ENCODE measurements around the gene CAMTA1. TPM values are rescaled to one million over a fixed set of nuclear protein-coding genes. Genes with fewer than 3 reads are reported as not detected.
"Not testable (repeated sequence)": the region's sequence is repeated elsewhere in the genome, so short reads cannot be mapped to it uniquely, and the experiment has no call there.

The CAMTA1 gene
- polyA plus RNA-seq, 5 donors: 41.0 to 56.5 (median 48.5) TPM

DNA sequence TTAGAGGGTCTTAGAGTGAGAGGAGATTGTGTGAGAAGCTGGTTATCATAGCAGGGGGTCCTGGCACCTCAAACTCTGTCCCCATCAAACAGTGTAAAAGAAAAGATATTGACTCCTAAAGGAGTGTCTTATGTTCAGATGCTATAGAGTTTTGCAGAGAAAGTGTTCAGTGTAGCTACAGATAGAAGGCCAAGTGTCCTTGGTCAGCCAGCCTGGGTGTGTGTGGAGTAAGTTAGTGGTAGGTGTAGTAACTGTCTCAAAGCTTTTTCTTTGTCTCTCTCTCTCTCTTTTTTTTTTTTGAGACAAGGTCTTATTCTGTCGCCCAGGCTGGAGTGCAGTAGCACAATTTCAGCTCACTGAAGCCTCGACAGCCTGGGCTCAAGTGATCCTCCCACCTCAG lies 17.2 kb downstream of the CAMTA1 start:
- DNase-seq: no peak

DNA sequence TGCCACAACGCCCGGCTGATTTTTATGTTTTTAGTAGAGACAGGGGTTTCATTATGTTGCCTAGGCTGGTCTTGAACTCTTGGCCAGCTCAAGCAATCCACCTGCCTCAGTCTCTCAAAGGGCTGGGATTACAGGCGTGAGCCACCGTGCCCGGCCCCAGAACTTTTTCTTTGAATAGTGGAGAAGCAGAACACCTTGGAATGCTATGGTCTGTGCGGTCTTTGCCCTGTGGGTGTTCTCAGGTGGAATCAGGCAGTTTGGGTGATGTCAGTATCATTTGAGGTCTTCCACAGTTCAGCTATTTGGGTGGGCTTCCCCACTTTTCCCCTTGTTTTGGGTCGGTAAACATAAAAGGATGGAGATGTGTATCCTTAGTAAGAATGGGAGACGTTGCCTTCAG lies 17.6 kb downstream of the CAMTA1 start:
- no peak for DNase-seq

DNA sequence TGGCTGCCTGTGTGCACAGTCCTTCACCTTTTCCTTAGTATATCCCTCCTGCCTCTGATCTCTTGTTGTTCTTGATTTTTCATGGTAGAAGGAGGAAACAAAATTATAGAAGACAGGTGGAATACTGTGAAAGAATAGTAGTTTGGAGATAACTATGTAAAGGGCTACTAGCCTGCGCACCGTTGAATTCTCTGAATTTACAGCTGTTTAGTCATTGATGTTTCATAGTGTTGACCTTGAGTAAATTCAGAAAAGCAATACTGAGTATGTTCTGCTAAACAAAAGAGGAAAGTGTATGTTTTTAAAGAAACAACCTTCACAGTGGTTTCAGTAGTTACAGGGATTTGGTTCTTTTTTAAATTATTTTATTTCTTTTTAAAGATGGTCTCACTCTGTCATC lies 18.1 kb downstream of the CAMTA1 start:
- no peak for DNase-seq

DNA sequence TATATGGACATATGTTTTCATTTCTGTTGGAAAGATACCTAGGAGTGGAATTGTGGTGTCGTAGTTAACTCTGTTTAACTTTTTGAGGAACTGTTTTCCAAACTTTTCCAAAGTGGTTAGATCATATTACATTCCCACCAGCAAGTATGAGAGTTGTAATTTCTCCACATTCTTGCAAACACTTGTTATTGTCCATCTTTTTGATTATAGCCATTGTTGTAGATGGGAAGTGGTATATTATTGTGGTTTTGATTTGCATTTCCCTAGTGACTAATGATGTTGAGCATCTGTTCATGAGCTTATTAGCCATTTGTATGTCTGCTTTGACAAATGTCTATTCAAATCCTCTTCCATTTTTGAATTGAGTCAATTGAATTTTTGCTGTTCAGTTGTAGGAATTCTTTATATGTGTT lies 19.8 kb downstream of the CAMTA1 start:
- no peak for DNase-seq

DNA sequence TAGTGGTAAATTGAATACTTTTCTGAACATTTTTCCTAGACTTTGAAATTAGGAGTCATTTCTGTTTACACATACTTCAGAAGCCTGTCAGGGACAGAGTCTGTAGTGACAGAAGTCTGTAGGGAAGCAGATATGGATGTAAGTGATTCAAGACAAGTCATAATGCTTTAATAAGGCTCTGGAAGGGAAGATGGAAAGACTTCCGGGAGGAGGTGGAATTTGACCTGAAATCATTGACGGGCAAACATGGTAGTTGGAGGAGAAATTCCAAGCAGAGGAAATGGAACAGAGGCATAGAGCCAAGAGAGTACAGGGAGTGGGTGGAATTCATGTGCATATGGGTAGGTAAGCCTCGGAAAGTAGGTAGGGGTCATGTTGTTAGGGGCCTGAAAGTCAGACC lies 22.5 kb downstream of the CAMTA1 start:
- DNase-seq: no peak

DNA sequence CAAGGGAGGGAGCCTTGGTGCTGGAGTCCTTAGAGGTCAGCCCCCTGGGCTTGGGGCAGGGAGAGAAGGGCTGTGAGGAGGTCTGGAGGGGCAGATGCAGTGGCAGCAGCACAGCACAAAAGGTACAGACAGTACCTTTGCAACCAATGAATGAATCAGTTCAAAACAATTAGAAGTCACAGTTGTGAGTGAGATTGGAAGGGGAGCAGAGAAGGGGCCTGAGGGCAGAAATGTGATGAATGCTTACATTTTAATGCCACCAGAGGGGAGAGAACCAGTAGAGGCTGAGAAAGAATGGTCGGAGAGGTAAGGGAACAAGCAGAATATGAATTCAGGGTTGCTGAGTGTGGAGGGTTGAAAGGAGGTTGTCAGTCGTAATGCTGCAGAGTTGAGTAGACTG lies 24.2 kb downstream of the CAMTA1 start:
- no peak for DNase-seq

DNA sequence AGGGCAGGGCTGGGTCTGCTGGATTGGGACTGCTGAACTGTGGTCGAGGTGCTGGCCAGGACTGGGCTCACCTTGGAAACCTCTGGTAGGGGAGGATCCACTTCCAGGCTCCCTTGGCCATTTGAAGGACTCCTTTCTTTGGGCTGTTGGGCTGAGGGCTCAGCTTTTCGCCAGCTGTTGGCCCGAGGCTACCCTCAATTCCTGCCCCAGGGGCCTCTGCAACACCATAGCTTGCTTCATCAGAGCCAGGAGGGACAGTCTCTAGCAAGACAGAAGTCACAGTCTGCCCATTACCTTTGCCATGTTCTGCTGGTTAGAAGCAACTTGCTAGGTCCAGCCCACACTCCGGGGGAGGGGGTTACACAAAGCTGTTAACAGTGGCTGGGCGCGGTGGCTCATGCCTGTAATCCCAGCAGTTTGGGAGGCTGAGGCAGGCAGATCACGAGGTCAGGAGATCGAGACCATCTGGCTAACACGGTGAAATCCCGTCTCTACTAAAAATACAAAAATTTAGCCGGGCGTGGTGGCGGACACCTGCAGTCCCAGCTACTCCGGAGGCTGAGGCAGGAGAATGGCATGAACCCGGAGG lies 25.0 kb downstream of the CAMTA1 start:
- not testable (repeated sequence) for DNase-seq

DNA sequence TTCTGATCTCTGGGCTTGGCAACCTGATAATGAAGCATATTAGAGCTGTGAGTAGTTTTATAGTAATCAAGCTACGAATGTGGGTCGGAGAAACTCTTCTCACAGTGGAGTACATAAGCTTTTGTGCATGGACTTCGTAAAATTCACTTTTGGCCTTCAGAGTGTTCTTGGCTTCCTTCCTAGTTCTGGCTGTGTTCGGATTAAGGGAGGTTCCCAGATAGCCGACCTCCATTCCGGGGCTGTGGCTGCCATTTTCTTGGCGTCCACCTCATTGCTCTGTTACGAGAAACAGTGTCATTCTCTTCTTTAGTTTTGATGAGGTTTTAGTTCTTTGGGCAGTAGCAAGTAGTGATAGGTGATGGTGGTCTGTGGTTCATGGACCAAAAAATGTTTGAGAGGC lies 26.3 kb downstream of the CAMTA1 start:
- DNase-seq: no peak

DNA sequence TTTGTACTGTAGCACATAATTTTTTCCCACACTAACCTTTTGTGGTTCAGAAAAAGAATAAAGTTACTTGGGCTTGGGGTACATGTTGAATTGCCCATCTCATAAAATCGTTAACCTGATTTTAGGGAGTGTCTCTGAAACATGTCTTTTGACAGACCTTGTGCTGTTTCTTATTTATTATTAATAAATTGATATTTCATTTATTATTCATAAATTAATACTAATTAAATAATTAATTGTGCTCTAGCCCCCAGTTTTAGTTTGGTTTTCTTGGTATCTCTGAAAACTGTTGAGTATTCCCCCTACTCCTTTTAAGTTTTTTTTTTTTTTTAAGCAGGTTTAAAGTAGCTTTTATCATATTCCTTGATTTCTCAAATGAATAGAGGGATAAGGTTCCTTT lies 27.9 kb downstream of the CAMTA1 start:
- DNase-seq: no peak

DNA sequence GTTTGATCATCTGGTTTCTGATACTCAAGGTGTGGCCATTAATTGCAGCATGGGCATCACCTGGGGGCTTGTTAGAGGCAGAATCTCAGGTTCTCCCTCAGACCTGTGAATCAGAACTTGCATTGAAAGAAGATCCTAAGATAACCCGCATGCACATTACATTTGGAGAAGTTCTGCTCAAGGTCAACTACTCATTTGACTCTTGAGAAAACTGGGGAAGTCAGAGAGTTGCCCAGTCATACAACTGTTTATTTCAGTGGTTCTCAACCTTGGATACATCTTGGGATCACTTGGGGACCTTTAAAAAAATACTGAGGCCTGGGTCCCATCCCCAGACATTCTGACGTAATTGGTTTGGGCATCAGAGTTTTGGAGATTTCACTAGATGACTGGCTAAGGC lies 30.5 kb downstream of the CAMTA1 start:
- no peak for DNase-seq

DNA sequence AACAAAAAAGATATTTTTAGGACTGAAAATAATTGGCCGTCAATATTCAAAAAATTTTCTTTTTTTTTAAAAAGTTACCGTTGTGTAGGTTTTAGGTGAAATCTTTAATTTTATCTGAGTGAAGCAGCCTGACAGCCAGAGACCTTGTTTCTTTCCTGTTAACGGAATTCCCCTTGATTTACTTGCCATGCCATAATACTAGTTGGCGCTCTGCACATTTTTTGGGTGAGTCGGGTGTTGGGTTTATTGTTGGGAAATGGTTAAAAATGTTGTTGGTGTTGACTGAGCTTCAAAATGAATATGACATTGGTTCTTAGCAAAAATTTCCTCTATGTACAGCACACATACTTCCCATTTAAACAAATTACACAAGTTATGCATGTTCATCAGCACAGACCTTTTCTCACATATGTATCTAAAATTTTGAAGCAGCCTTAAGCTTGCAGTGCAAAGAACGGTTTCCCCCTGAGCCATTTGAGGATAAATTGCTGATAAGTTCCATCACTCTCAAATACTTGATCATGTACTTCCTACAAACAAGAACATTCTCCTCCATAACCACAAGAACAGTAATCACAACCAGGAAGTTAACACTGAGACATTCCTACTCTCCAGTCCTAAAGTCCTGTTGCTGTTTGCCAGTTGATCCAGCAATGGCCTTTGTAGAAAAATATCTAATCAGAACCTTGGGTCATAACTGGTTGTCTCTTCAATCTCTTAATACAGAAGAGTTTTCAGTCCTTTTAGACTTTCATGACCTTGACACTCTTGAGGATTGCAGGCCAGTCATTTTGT lies 34.2 kb downstream of the CAMTA1 start:
- DNase-seq: no peak

DNA sequence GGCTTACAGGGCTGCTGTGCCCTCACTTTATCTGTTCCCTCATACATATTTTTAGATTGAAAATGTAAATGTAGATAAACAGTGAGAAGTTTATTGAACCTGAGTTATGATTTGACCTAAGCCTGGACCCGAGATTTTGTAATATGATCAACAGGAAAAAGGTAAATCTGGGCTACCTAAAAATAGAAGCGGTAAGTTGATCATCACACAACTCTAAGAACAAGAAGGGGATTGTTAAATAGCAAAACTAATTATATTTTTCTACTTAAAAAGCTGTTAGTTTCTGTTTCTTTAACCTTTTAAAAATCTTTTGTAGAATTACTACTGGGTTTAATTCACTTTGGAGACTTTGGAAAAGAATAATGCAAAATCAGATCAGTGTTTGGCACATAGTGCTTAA lies 35.6 kb downstream of the CAMTA1 start:
- DNase-seq: no peak

DNA sequence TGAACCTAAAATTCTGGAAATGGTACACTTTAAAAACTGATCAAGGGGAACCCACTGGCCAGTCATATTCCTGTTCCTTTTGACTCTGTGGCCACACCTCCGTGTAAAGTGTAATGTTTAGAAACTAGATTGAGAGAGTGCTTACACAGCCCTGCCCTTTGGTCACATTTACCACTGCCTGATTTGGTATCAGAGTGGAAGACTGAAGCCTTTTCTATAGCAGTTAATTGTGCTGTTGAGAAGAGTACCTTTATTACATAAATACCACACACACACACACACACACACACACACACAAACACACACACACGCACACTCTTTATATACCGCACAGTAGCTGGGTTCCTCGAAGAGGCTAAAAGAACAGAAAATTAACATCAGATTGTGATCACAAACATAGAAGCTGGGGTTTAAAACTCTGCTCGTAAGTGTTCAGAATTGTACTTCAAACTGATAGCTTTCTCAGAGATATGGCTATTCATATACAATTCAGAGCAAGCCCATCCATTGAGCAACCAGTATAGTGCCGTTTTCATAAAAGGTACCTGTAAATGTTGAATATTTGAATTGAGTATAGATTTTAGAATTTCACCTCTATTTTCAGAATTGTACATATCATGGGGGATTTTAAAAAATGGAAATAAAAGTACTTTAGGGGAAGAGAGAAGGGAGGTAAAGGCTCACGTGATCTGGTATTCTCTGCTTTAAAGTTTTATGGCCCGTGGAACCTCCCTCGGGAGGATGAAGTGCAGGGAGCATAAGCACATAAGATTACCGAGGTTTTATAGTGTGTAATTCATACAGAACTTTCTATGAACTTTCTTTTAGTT lies 37.5 kb downstream of the CAMTA1 start:
- no peak for DNase-seq

DNA sequence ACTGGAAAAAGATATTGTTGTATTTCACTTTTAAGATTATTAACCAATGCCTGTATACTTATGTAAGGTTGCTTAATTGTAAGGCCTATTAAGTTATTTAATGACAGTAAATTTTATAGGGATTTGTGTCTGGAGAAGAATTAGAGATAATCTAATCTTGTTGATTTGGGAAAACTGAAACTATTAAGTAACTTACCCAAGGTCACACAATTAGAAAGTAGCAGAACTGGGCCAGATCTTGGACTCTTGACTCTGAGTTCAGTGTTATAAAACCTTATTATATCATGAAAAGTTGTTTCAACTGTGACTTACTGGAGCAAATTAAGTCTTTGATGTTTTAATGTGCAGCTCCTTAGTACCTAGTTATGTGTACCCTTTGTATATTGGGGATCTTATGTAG lies 38.5 kb downstream of the CAMTA1 start:
- DNase-seq: no peak

DNA sequence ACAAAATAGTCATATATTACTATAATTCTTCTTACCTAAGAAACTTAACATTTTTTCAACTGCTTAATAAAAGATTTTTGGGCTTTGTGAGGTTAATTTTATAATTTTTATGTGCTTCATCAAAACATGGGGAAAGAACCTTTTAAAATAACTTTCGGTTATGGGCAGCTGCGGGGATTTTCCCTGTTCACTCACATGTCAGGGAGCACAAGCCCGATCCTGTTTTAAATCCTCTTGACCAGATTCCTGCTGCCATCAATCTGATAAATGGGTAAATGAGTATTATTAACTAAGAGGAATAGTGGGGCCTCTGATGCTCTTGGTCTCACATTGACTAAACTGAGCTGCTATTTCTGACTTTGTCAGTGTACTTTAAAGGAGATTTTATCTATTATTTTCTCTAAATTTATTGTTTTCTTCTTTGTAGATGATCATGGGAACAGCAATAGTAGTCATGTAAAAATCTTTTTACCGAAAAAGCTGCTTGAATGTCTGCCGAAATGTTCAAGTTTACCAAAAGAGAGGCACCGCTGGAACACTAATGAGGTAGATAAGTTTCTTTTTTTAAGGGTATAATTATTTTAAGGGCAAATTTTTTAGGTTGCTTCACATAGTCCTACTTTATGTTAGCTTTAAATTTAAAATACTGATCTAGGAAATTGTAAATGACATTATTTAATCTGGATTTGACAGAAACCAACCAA lies 39.6 kb downstream of the CAMTA1 start:
- DNase-seq: no peak

DNA sequence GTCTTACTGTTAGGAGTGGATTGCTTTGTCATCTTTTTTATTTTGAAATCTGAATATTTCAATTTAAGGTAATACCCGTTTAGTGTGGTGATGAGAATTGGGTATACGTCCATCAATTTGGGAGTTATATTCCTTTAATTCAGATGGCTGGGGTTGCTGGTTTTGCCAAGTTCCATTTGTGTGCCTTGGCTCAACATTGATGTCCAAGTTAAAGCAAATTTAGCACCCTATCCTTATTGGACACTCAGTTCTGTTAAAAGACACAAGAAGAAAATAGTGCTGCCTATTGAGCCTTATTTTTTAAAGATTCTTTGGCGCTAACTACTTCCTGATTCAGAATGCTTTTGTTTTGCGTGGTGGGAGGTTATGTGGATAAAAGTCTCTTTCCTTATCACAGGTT lies 40.6 kb downstream of the CAMTA1 start:
- no peak for DNase-seq

DNA sequence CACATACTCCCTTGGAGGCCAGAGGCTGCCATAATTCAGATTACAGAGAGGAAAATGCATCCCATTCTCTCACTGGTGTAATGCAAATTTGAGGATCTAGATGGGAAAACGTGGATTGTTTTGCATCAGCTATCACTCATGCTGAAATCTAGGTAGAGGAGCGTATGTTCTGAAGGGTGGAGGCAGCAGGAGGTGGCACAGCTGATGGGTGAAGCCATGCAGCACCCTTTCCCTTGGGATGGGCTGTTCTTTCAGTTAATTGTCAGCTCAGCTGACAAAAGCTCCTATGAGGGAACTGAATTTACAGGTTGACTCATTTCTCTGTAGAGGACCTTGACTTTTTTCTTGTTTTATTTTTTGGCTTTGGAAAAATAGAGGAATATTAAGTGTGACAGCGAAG lies 41.8 kb downstream of the CAMTA1 start:
- DNase-seq: no peak

DNA sequence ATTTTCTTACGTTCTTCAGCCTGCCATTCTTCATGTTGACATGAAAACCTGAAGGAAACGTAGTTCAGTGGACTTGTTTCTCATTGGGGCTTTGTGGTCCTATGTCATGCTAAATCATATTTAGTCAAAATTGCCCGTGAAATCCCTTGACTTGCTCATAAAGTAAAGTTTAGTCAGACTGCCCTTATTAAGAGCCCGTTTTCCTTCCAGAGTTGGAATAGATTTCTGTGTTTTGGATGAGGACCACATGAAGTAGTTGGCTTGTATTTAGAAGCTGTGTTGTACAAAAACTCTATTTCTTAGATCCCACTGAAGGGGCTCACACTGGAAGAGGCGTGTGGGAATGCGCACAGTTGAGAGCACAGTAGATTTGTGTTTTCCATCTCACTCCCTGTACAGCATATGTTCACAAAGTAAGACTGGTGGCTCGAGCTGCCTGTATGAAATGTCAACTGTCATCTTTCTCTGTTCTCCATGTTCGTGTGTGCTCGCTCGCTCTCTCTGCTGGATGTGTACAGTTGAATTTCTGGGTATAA lies 42.4 kb downstream of the CAMTA1 start:
- no peak for DNase-seq

DNA sequence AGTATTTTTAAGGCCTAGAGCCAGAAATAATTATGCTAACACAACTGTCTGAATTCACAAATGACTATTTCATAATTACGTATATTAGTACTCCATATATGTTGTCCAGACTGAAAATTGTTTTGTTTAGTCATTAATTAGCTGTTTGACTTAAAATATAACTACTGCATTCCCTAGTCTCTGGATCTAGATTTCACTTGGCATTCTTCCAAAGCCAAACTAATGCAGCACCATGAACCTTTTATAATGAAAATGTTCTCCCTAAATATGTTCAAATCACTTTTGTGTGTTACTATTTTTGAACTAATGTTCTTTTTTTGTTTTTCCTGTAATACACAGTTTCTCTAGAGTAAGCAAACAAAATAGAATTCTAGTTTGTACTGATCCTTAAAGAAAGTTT lies 46.1 kb downstream of the CAMTA1 start:
- peak; percentile 19 to 29 for DNase-seq

DNA sequence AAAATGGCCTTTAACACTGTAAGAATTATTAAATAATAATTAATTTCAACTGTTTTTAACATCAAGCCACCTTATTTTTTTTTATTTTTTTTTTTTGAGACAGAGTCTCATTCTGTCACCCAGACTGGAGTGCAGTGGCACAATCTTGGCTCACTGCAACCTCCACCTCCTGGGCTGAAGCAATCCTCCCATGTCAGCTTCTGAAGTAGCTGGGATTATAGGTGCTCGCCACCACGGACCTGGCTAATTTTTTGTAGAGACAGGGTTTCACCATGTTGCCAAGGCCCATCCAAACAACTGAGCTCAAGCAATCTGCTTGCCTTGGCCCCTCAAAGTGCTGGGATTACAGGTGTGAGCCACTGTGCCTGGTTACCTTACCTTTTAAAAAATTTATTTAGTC lies 46.8 kb downstream of the CAMTA1 start:
- not testable (repeated sequence) for DNase-seq

DNA sequence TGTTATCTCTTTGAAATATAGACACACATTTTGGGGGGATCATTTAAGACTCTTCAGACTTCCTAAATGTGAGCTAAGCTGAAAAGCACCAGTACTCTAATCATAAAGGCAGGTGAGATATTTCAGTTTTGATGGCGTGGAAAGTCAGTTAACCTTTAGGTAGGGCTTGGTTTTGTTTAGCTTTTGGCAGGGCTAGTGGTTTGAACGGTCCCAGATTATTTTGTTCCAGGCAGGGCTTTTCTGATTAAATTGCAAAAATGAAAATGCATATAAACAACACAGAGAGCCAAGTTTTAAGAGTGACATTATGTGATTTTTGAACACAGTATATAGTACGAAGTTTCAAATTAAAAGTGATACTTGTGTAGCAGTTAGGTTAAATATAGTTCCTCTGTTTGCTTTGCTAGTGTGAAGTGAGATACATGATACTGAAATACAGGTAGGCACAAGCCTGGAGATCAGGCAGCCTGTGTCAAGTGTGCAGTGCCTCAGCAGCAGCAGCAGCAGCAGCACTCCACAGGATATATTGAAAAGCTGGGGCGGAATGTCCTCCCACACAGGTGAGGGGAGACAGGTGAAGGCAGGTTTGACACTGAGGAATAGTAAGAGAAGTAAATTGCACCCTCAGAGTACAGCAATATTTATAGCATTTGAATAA lies 47.4 kb downstream of the CAMTA1 start:
- peak in 1 of 2 donors; percentile 10 for DNase-seq
